Measurements from ENCODE around the gene DIO1.
"Not testable (repeated sequence)": the region's sequence is repeated elsewhere in the genome, so short reads cannot be mapped to it uniquely, and the experiment has no call there.

The DIO1 gene

GRCh38 chr1:53893999-53894636, at the start of gene DIO1:
TSS of gene DIO1 (plus strand) at chr1:53894187. CDS start at chr1:53894211, 24 bp downstream.
- in situ Hi-C loops (cut with HindIII; ENCODE audit: low pct_ligation_motif_present, low pct_unique_long_range_greater_than_20kb, low sequenced_read_pairs), result no loop called here
- no peak for DNase-seq

GRCh38 chr1:53847980-53848379, 46.0 kb upstream of the DIO1 start:
- DNase-seq, result no peak
- in situ Hi-C loops (cut with HindIII; ENCODE audit: low pct_ligation_motif_present, low pct_unique_long_range_greater_than_20kb, low sequenced_read_pairs), result no loop called here

- in situ Hi-C loops (cut with HindIII; ENCODE audit: low pct_ligation_motif_present, low pct_unique_long_range_greater_than_20kb, low sequenced_read_pairs), result no loop called here
- DNase-seq, result no peak
Observed at GRCh38 chr1:53850082-53850673, 43.8 kb upstream of the DIO1 start.

GRCh38 chr1:53851571-53852285, 42.3 kb upstream of the DIO1 start:
- in situ Hi-C loops (cut with HindIII; ENCODE audit: low pct_ligation_motif_present, low pct_unique_long_range_greater_than_20kb, low sequenced_read_pairs), result no loop called here
- DNase-seq, result no peak

GRCh38 chr1:53860967-53861411, 33.0 kb upstream of the DIO1 start:
- in situ Hi-C loops (cut with HindIII; ENCODE audit: low pct_ligation_motif_present, low pct_unique_long_range_greater_than_20kb, low sequenced_read_pairs), result no loop called here
- DNase-seq, result peak; percentile 59

- DNase-seq, result no peak
- in situ Hi-C loops (cut with HindIII; ENCODE audit: low pct_ligation_motif_present, low pct_unique_long_range_greater_than_20kb, low sequenced_read_pairs), result no loop called here
Observed at GRCh38 chr1:53862507-53862906, 31.5 kb upstream of the DIO1 start.

- DNase-seq, result no peak
- in situ Hi-C loops (cut with HindIII; ENCODE audit: low pct_ligation_motif_present, low pct_unique_long_range_greater_than_20kb, low sequenced_read_pairs), result no loop called here
Observed at GRCh38 chr1:53868565-53868964, 25.4 kb upstream of the DIO1 start.

GRCh38 chr1:53869454-53870117, 24.4 kb upstream of the DIO1 start:
- in situ Hi-C loops (cut with HindIII; ENCODE audit: low pct_ligation_motif_present, low pct_unique_long_range_greater_than_20kb, low sequenced_read_pairs), result no loop called here
- no peak for DNase-seq

- in situ Hi-C loops (cut with HindIII; ENCODE audit: low pct_ligation_motif_present, low pct_unique_long_range_greater_than_20kb, low sequenced_read_pairs), result no loop called here
- no peak for DNase-seq
Observed at GRCh38 chr1:53871221-53871620, 22.8 kb upstream of the DIO1 start.

GRCh38 chr1:53871773-53872484, 22.1 kb upstream of the DIO1 start:
- in situ Hi-C loops (cut with HindIII; ENCODE audit: low pct_ligation_motif_present, low pct_unique_long_range_greater_than_20kb, low sequenced_read_pairs), result no loop called here
- no peak for DNase-seq

- in situ Hi-C loops (cut with HindIII; ENCODE audit: low pct_ligation_motif_present, low pct_unique_long_range_greater_than_20kb, low sequenced_read_pairs); DNase-seq: not testable (repeated sequence)
Observed at GRCh38 chr1:53875150-53875549, 18.8 kb upstream of the DIO1 start.

- peak; percentile 59 for DNase-seq
Observed at GRCh38 chr1:53878492-53879105, 15.4 kb upstream of the DIO1 start.

GRCh38 chr1:53881853-53882252, 12.1 kb upstream of the DIO1 start:
- in situ Hi-C loops (cut with HindIII; ENCODE audit: low pct_ligation_motif_present, low pct_unique_long_range_greater_than_20kb, low sequenced_read_pairs); DNase-seq: not testable (repeated sequence)

More at GRCh38 chr1:53878492-53879105, 15.4 kb upstream of the DIO1 start:
- in situ Hi-C loops (cut with HindIII; ENCODE audit: low pct_ligation_motif_present, low pct_unique_long_range_greater_than_20kb, low sequenced_read_pairs), result no loop called here

- DNase-seq; in situ Hi-C loops (cut with HindIII; ENCODE audit: low pct_ligation_motif_present, low pct_unique_long_range_greater_than_20kb, low sequenced_read_pairs): not testable (repeated sequence)
Observed at GRCh38 chr1:53883600-53883999, 10.4 kb upstream of the DIO1 start.

- no peak for DNase-seq
- in situ Hi-C loops (cut with HindIII; ENCODE audit: low pct_ligation_motif_present, low pct_unique_long_range_greater_than_20kb, low sequenced_read_pairs), result no loop called here
Observed at GRCh38 chr1:53888681-53889080, 5.3 kb upstream of the DIO1 start.

- in situ Hi-C loops (cut with HindIII; ENCODE audit: low pct_ligation_motif_present, low pct_unique_long_range_greater_than_20kb, low sequenced_read_pairs), result no loop called here
- peak; percentile 89 for DNase-seq
Observed at GRCh38 chr1:53889304-53890298, 4.4 kb upstream of the DIO1 start, which contains the start of gene YIPF1. TSS of gene YIPF1 (minus strand) at chr1:53889797. CDS start at chr1:53888937, 860 bp downstream.

GRCh38 chr1:53890522-53890941, 3.5 kb upstream of the DIO1 start:
- in situ Hi-C loops (cut with HindIII; ENCODE audit: low pct_ligation_motif_present, low pct_unique_long_range_greater_than_20kb, low sequenced_read_pairs), result no loop called here
- DNase-seq, result no peak

Data from ACHN (cell line).